Activated B cell treated with CpG ODN at 0.5 μM for 24 hours (primary cell): ENCODE data around the gene TNRC6B. TPM values are rescaled to one million over a fixed set of nuclear protein-coding genes. Genes with fewer than 3 reads are reported as not detected.

Experiments
- ATAC-seq: fragments of 200-7000 bp; cut with Tn5 transposase; one replicate; pipeline ENCODE4 v1.10.0; 2021; ENCODE audit warnings: low read depth, mild to moderate bottlenecking, moderate library complexity
- CTCF ChIA-PET: fragments of 350-600 bp; sonication (Branson Sonifier 250); formaldehyde crosslinking; loops from one replicate; lab custom pipeline; 2021; ENCODE audit warnings: antibody characterized with exemption; lab: Charles Lee
- POLR2A ChIA-PET: fragments of 350-600 bp; sonication (Branson Sonifier 250); formaldehyde crosslinking; loops from one replicate; lab custom pipeline; 2021; ENCODE audit warnings: antibody characterized with exemption; lab: Charles Lee
- DNase-seq: peaks from one replicate; pipeline ENCODE4 v3.0.0; 2022
- H3K27ac Mint-ChIP-seq: one replicate; pipeline ENCODE4 v1.8.0; 2020; ENCODE audit warnings: mixed read lengths
- H3K27me3 Mint-ChIP-seq: one replicate; pipeline ENCODE4 v1.8.0; 2021; ENCODE audit warnings: mixed read lengths
- H3K36me3 Mint-ChIP-seq: one replicate; pipeline ENCODE4 v1.8.0; 2021; ENCODE audit warnings: low read depth, mixed read lengths
- H3K4me1 Mint-ChIP-seq: one replicate; pipeline ENCODE4 v1.8.0; 2021; ENCODE audit warnings: mixed read lengths
- H3K4me3 Mint-ChIP-seq: one replicate; pipeline ENCODE4 v1.8.0; 2020; ENCODE audit warnings: mild to moderate bottlenecking, mixed read lengths
- H3K9me3 Mint-ChIP-seq: one replicate; pipeline ENCODE4 v1.8.0; 2020; ENCODE audit warnings: mixed read lengths
- intact Hi-C: fragments of 100-400 bp; cut with micrococcal nuclease; formaldehyde crosslinking; loops from one replicate; pipeline ENCODE4 v1.15.1; 2024
- total RNA-seq: library from RNA; stranded (reverse); gene quantifications from 2 replicates; pipeline ENCODE4 v1.2.3, GENCODE V29; 2022
- TF ChIP-seq, protein P1 (sequence below): fragments of 200-600 bp; IDR thresholded peaks from one replicate; pipeline ENCODE4 v1.8.0; 2022; ENCODE audit warnings: antibody characterized with exemption, mild to moderate bottlenecking

The TNRC6B gene
- total RNA-seq, 1 donor from 2014 or later = 95.2 TPM

DNA sequence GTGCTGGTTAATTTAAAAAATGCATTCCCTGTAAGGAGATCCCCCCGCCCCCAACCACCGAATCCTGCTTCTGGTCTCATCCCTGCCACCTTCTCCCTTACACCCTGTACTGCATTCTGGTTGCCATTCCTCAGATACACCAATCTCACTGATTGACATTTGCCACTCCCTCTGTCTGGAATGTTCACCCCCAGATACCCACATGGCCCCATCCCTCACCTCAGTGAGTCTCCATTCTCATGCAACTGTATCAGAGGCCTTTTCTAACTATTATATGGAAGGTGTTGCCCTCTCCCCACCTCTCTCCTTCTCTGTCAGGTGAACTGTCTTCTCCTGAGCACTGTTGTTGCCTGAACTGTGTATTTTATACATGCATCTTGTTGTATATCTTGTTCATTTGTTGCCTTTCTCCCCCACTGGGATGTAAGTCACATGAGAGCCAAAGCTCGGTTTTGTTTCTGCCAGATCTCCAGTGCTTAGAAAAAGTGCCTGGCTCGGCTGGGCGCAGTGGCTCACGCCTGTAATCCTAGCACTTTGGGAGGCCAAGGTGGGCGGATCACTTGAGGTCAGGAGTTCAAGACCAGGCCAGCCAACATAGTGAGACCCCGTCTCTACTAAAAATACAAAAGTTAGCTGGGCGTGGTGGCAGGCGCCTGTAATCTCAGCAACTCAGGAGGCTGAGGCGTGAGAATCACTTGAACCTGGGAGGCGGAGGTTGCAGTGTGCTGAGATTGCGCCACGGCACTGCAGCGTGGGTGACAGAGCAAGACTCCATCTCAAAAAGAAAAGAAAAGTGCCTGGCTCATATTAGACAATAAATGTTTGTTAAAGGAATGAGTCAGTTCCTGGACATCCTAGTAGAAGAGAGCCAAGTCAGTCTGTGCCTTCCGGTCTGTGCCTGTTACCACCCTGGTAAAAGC is 61.0 kb downstream of the TNRC6B start:
- Mint-ChIP-seq H3K4me1 (peaks cover 81% of the 10 kb centered on the region), H3K36me3 (peaks cover 29% of the 10 kb centered on the region), H3K4me3 (no peak overlapping the region), H3K27ac (peak overlapping the region; percentile 57), H3K27me3 (no peaks in the 10 kb centered on the region), H3K9me3 (no peaks in the 10 kb centered on the region)
- TF ChIP-seq, protein P1, sequence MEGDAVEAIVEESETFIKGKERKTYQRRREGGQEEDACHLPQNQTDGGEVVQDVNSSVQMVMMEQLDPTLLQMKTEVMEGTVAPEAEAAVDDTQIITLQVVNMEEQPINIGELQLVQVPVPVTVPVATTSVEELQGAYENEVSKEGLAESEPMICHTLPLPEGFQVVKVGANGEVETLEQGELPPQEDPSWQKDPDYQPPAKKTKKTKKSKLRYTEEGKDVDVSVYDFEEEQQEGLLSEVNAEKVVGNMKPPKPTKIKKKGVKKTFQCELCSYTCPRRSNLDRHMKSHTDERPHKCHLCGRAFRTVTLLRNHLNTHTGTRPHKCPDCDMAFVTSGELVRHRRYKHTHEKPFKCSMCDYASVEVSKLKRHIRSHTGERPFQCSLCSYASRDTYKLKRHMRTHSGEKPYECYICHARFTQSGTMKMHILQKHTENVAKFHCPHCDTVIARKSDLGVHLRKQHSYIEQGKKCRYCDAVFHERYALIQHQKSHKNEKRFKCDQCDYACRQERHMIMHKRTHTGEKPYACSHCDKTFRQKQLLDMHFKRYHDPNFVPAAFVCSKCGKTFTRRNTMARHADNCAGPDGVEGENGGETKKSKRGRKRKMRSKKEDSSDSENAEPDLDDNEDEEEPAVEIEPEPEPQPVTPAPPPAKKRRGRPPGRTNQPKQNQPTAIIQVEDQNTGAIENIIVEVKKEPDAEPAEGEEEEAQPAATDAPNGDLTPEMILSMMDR = no peak
- CTCF ChIA-PET = no interaction called here
- intact Hi-C loops = loop anchor here (5.0 kb wide), 1 partner anchor 36 kb away; no protein-coding TSS in a partner anchor
- ATAC-seq (no peak), DNase-seq (no peak)
- POLR2A ChIA-PET = no interaction called here

DNA sequence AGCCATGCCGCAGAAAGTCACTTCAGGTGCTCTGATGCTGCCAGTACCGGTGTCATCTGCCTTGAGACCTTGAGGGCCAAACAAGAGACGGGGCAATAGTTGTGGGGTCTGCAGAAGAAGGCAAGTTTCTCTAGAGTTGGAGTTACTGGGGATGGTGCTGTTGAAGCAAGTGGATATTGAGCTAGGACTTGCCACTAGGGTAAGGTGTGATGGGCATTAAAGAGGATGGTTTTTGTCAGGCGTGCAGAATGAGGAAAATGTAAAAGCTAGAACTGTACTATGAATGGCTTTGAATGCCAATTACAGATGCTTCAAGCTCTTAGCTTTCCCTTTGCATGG is 61.6 kb downstream of the TNRC6B start:
- no peaks in the 10 kb centered on the region for H3K27me3 Mint-ChIP-seq
- TF ChIP-seq, protein P1 = no peak
- H3K36me3 Mint-ChIP-seq = peaks cover 26% of the 10 kb centered on the region
- H3K27ac Mint-ChIP-seq = peak overlapping the region; percentile 21
- ChIA-PET POLR2A (no interaction called here), CTCF (no interaction called here)
- ATAC-seq = no peak
- intact Hi-C loops = loop anchor here (5.0 kb wide), 1 partner anchor 37 kb away; no protein-coding TSS in a partner anchor
- no peak for DNase-seq
- H3K9me3 Mint-ChIP-seq = no peaks in the 10 kb centered on the region
- H3K4me1 Mint-ChIP-seq = peaks cover 83% of the 10 kb centered on the region
- H3K4me3 Mint-ChIP-seq = no peak overlapping the region

DNA sequence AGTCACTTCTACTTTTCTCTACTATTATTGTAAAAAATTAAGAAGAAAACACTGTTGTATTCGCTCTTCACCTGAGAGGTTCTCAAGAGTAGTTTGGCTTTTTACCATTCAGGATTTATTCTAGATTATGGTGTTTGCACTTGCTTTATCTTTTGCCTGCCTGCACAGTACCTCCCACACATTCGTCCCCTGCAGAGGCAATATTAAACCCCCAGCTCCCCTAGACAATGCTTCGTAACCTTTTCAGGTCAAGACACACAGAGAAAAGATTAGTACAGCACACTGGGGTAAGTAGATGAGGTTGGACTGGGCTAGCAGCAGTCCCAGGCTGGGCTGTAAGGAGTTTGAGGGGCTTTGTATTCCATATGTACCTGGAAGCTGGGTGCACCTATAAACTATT is 62.4 kb downstream of the TNRC6B start:
- intact Hi-C loops = no loop called here
- TF ChIP-seq, protein P1 = no peak
- H3K27me3 Mint-ChIP-seq = no peaks in the 10 kb centered on the region
- no peaks in the 10 kb centered on the region for H3K9me3 Mint-ChIP-seq
- ATAC-seq (no peak), DNase-seq (no peak)
- POLR2A ChIA-PET = no interaction called here
- CTCF ChIA-PET = no interaction called here
- H3K36me3 Mint-ChIP-seq = peaks cover 31% of the 10 kb centered on the region
- H3K27ac Mint-ChIP-seq = peak overlapping the region; percentile 71
- H3K4me3 Mint-ChIP-seq = no peak overlapping the region
- peaks cover 80% of the 10 kb centered on the region for H3K4me1 Mint-ChIP-seq

DNA sequence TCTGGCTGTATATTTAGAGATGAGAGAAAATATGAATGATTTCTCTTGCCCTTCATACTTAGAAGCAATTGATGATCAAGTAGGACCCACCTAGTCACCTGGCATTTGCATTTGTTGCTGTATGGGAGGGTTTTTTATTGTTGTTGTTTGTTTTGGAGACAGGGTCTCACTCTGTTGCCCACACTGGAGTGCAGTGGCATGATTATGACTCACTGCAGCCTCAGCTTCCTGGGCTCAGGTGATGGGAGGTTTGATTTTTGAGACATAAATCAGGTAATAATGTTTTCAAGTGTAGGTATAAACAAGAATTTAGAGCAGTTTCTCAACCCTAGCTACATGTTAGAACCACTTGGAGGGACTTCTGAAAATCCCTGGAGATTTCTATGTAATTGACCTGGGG is 63.0 kb downstream of the TNRC6B start:
- no peaks in the 10 kb centered on the region for H3K9me3 Mint-ChIP-seq
- intact Hi-C loops = no loop called here
- POLR2A ChIA-PET = interaction anchor here (1.5 kb wide), 1 partner anchor 196 kb away, joined by 3 read pairs; no protein-coding TSS in a partner anchor
- CTCF ChIA-PET = no interaction called here
- DNase-seq (no peak), ATAC-seq (no peak)
- TF ChIP-seq, protein P1 = no peak
- peaks cover 75% of the 10 kb centered on the region for H3K4me1 Mint-ChIP-seq
- no peaks in the 10 kb centered on the region for H3K27me3 Mint-ChIP-seq
- H3K27ac Mint-ChIP-seq = peak overlapping the region; percentile 71
- H3K4me3 Mint-ChIP-seq = no peak overlapping the region
- peaks cover 33% of the 10 kb centered on the region for H3K36me3 Mint-ChIP-seq

DNA sequence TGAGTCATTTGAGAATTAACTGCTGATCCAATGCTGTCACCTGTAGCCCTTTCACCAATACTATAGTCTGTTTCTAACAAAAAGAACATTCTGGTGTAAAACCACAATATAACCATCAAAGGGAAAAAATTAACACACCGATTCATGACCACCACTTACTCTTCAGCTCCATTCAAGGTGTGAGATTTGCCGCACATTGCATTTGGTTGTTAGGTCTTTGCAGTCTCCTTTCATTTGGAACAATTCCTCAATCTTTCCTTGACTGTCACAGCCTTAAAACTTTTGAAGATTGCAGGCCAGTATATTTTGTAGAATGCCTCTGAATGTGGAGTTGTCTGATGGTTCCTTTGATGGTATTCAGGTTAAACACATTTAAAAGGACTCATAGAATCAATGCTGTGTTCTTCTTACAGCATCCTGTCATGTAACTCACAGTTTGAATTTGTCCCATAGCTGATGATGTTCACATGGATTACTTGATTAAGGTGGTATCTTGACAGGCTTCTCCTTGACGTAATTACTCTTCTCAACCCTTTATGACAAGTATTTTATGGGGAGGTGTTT is 63.6 kb downstream of the TNRC6B start:
- H3K27me3 Mint-ChIP-seq = no peaks in the 10 kb centered on the region
- no peak for DNase-seq
- intact Hi-C loops = no loop called here
- no peak for ATAC-seq
- POLR2A ChIA-PET = interaction anchor here (0.5 to 1.5 kb wide), 2 partner anchors 16 to 197 kb away, joined by 3 to 6 read pairs; no protein-coding TSS in a partner anchor
- H3K9me3 Mint-ChIP-seq = no peaks in the 10 kb centered on the region
- TF ChIP-seq, protein P1 = no peak
- H3K27ac Mint-ChIP-seq = peak overlapping the region; percentile 71
- CTCF ChIA-PET = no interaction called here
- H3K4me3 Mint-ChIP-seq = no peak overlapping the region
- peaks cover 34% of the 10 kb centered on the region for H3K36me3 Mint-ChIP-seq
- peaks cover 69% of the 10 kb centered on the region for H3K4me1 Mint-ChIP-seq
